ENCODE results near the gene TRNAU1AP.
A peak's percentile ranks its signal among the peaks of the same experiment; 100 is the strongest.
"Not testable (repeated sequence)": the region's sequence is repeated elsewhere in the genome, so short reads cannot be mapped to it uniquely, and the experiment has no call there.

TRNAU1AP gene

GRCh38 chr1:28552758-28553663, at the start of gene TRNAU1AP:
Gene TRNAU1AP, plus strand, starts transcription at chr1:28553085. Its CDS starts 26 bp downstream, at chr1:28553111.
- DNase-seq, result peak; percentile 97

- DNase-seq, result no peak
Observed at GRCh38 chr1:28503117-28503516, 49.8 kb upstream of the TRNAU1AP start.

- peak; percentile 86 for DNase-seq
Observed at GRCh38 chr1:28505406-28506187, 47.3 kb upstream of the TRNAU1AP start, which contains the start of gene RCC1. Gene RCC1, plus strand, starts transcription at chr1:28506043. Its CDS starts 23,824 bp downstream, at chr1:28529867.

DNA sequence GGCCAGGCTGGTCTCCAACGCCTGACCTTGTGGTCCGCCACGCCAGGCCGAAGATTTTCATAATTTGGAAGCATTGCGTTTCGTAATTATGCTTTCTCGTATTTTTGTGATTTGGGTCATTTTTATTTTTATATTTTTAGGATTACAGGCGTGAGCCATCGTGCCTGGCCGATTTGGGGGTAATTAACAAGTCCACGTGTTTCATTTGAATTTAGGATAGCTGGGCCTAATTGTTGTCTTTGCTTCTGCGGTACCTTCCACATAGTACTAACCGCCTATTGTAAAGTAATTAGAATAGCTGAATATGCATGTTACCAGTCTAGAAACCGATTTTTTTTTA, 46.0 kb upstream of the TRNAU1AP start:
- no peak for DNase-seq

DNA sequence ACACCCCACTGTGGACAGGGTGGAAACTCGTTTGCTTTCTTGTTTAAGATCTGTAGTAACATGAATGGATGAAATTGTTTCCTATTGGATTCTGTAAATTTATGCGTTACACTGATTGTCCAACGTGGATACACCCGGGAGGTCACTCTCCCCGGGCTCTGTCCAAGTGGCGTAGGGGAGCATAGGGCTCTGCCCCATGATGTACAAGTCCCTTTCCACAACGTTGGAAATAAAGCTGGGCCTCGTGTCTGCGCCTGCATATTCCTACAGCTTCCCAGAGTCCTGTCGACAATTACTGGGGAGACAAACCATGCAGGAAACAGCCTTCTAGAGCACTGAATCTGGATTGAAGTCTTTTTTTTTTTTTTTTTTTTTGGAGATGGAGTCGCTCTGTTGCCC, 45.6 kb upstream of the TRNAU1AP start:
- peak; percentile 50 for DNase-seq

GRCh38 chr1:28507646-28508434, 45.0 kb upstream of the TRNAU1AP start:
- peak; percentile 40 for DNase-seq

DNA sequence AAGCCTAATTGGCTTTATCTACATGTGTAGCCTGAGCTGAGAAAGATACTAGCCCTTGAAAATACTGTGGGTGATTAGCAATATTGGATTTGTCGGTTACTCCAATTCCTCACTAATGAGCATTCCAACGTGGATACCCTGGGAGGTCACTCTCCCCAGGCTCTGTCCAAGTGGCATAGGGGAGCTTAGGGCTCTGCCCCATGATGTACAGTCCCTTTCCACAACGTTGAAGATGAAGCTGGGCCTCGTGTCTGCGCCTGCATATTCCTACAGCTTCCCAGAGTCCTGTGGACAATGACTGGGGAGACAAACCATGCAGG, 44.5 kb upstream of the TRNAU1AP start:
- DNase-seq, result peak; percentile 38

DNA sequence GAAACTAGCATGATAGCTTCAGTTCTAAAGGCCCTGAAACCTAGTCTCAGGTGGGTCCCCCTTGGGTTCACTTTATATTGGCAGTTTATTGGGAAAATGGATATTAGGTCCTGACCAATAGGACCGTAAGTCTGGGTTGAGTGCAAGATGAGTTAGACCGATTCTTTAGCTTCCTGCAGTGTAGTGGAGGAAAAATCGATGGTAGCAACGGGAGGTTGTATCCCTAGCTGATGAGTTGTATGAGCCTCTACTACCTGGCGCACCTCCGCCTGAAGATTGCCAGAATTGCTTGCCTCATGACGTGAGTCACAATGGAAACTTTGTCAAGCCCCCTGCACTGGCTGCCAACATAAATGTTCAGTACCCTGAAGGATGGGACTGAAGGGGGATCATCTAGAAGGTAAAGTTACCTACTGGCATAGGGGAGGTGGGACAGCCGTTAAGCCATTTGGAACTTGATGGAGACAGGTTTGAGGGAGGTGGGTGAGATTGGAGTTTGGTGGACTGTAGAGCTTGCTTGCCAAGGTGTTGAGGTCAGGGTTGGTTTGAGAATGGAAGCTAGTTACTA, 43.1 kb upstream of the TRNAU1AP start:
- peak; percentile 45 for DNase-seq

DNA sequence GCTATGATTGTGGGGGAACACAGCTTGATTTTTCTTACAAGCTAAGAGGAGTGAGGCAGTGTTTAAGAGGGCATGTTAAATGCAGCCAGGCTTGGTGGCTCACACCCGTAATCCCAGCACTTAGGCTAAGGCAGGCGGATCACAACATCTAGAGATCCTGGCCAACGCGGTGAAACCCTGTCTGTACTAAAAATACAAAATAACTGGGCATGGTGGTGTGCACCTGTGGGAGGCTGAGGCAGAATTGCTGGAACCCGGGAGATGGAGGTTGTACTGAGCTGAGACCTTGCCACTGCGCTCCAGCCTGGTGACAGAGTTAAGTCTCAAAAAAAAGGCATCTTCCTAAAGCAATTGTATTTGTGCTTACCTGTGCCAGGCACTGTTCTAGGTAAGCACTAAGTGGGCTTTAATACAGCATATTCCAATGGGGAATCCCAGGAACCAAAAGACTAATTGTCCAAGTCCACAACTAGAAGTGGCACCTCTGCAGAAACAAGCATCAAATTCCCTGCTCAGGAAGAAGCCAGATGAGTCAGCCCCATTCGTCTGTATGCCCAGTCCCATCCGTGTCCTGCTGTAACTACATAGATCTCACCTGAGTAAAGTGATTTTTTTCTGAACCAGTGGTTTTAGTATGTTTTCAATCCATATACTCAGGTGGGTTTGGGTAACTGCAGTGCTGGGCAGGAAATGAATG, 42.5 kb upstream of the TRNAU1AP start:
- DNase-seq, result peak; percentile 34

GRCh38 chr1:28510970-28511440, 41.9 kb upstream of the TRNAU1AP start:
- DNase-seq, result no peak

GRCh38 chr1:28512058-28512611, 40.8 kb upstream of the TRNAU1AP start:
- DNase-seq, result no peak

DNA sequence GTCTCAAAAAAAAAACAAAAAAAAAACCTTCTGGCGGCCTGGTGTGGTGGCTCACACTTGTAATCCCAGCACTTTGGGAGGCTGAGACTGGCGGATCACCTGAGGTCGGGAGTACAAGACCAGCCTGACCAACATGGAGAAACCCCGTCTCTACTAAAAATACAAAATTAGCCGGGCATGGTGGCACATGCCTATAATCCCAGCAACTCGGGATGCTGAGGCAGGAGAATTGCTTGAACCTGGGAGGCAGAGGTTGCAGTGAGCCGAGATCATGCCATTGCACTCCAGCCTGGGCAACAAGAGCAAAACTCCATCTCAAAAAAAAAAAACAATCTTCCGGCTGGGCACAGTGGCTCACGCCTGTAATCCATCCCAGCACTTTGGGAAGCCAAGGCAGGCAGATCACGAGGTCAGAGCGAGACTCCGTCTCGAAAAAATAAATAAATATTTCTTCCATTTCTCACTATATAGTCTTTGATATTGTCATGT, 38.4 kb upstream of the TRNAU1AP start:
- DNase-seq, result peak; percentile 21

GRCh38 chr1:28516518-28516956, 36.3 kb upstream of the TRNAU1AP start:
- DNase-seq, result no peak

GRCh38 chr1:28517649-28517999, 35.3 kb upstream of the TRNAU1AP start:
- DNase-seq, result peak; percentile 6

GRCh38 chr1:28518000-28518744, 34.7 kb upstream of the TRNAU1AP start:
- DNase-seq, result peak; percentile 89

DNA sequence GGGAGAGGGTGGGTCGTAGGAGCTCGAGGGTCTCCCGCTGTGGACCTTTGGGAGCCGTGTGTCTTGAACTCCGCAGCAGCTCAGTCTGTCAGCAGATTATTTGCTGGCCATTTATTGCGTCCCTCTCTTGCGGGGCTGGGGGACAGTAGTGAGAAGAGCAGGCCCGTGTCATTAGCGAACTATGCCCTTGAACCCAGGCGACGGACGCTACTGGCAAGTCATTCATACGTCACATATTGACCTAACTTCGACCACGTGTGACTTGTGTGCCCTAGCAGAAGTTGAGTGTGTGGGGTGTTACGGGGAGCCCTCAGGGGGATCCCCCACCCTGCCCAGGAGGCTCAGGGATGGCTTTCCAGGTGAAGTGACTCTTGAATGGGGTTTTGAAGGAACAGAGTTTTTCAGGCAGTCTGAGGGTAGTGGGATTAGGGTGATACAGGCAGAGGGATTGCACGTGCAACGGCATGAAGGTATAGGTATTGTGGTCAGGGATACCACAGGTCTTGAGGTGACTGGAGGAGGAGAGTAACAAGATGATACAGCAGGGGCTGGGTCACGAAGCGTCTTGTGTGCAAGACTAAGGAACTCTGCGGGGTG, 34.0 kb upstream of the TRNAU1AP start:
- DNase-seq, result peak; percentile 22

DNA sequence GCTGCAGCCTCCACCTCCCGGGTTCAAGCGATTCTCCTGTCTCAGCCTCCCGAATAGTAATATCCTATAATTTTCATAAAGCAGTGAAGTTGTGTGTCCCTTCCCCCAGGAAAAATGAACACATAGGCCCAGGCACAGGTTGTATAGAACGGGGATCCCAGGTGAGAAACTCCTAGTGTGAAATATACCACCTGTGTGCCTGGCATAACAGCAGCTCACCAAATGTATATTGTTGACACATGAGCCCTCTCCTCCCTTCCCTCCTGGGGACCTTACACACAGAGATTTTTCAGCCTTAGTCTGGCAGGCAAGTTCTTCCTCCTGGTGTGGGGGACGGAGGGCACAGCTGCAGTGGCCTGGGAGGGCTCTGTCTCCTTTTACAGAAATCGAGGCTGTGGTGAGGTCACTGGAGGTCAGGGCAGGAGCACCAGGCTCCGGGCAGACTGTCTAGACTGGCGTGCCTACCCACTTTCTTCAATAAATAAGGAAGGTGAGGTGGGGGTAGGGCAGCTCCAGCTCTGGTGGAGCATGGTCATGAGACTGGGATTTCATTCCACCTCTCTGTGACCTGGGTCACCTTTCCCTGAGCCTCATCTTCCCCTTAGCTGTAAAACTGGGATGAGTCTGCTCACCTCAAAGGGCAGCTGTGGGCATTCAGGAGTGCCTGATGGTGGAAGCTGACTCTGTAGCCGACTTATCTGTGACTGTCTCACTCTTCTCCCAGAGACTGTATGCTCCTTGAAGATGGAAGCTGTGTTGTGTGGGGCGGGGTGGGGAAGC, 32.7 kb upstream of the TRNAU1AP start:
- DNase-seq, result no peak

DNA sequence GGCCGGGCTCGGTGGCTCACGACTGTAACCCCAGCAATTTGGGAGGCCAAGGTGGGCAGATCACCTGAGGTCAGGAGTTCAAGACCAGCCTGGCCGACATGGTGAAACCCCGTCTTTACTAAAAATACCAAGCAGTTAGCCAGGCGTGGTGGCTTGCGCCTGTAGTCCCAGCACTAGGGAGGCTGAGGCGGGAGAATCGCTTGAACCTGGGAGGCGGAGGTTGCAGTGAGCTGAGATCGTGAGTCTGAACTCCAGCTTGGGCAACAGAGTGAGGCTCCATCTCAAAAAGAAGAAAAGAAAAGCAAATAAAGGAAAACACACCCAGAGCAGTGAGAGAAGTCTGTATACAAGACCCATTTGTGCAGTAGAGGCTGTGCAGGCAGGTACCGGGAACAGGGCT, 32.1 kb upstream of the TRNAU1AP start:
- DNase-seq, result not testable (repeated sequence)

GRCh38 chr1:28521502-28522164, 31.3 kb upstream of the TRNAU1AP start:
- DNase-seq, result no peak
